ENCODE results near the gene CLEC2L.

- no peak for TF ChIP-seq CTCF (IDR thresholded peaks at IDR 0.05)
- no peak for TF ChIP-seq EZH2 (IDR thresholded peaks at IDR 0.05)
These were observed 19.0 kb downstream of the CLEC2L start for GRCh38 chr7:139542308-139543151.
